K562 (cell line): Measurements from ENCODE around the gene TRIP6. TPM values are rescaled to one million over a fixed set of nuclear protein-coding genes. Genes with fewer than 3 reads are reported as not detected.
A peak's percentile ranks its signal among the peaks of the same experiment; 100 is the strongest.

Source experiments
- ARID2 ChIP-seq: fragments of 450-650 bp; IDR thresholded peaks from 2 replicates; pipeline ENCODE4 v1.6.1; 2017; ENCODE audit warnings: antibody characterized with exemption, mild to moderate bottlenecking
- CHD4 ChIP-seq: fragments of 200-600 bp; sonication (generic); IDR thresholded peaks from 3 replicates; pipeline ENCODE4 v1.6.1; 2012; ENCODE audit warnings: low read depth, mild to moderate bottlenecking, mixed read lengths, low read length, inconsistent platforms; ENCODE audit not compliant: insufficient read depth, insufficient replicate concordance, poor library complexity, severe bottlenecking
- FOXP1 ChIP-seq: sonication (generic); formaldehyde crosslinking; IDR thresholded peaks from 2 replicates; pipeline ENCODE4 v1.8.0; 2022; ENCODE audit warnings: mild to moderate bottlenecking, missing genetic modification reagents
- ILK ChIP-seq: fragments of 450-650 bp; IDR thresholded peaks from 2 replicates; pipeline ENCODE4 v1.6.1; 2016; ENCODE audit warnings: missing genetic modification characterization, low read depth, mild to moderate bottlenecking, missing compliant biosample characterization, moderate library complexity, borderline replicate concordance
- IRF1 ChIP-seq: sonication (generic); formaldehyde crosslinking; IDR thresholded peaks from 2 replicates; pipeline ENCODE4 v1.8.0; 2022; ENCODE audit warnings: missing genetic modification reagents, mild to moderate bottlenecking, borderline replicate concordance
- MBD2 ChIP-seq: sonication (generic); IDR thresholded peaks from 2 replicates; pipeline ENCODE4 v1.6.1; 2016; ENCODE audit warnings: low read depth, borderline replicate concordance
- MTF1 ChIP-seq: fragments of 250-450 bp; sonication (Bioruptor Pico); IDR thresholded peaks from 2 replicates; pipeline ENCODE4 v1.9.0; 2021; ENCODE audit warnings: moderate library complexity, mild to moderate bottlenecking, inconsistent platforms, borderline replicate concordance
- NFIC ChIP-seq: fragments of 450-650 bp; IDR thresholded peaks from 2 replicates; pipeline ENCODE4 v1.6.1; 2017; ENCODE audit warnings: mild to moderate bottlenecking, inconsistent platforms
- NKRF ChIP-seq: fragments of 450-650 bp; IDR thresholded peaks from 2 replicates; pipeline ENCODE4 v1.6.1; 2016; ENCODE audit warnings: borderline replicate concordance
- PHF21A ChIP-seq: fragments of 450-650 bp; IDR thresholded peaks from 2 replicates; pipeline ENCODE4 v1.6.1; 2017; ENCODE audit warnings: low read depth, borderline replicate concordance
- TCF15 ChIP-seq: fragments of 250-450 bp; sonication (Bioruptor Pico); IDR thresholded peaks from 2 replicates; pipeline ENCODE4 v1.8.0; 2022; ENCODE audit warnings: moderate library complexity, mild to moderate bottlenecking, inconsistent platforms
- ZNF23 ChIP-seq: fragments of 250-450 bp; sonication (Bioruptor Pico); IDR thresholded peaks from 2 replicates; pipeline ENCODE4 v1.4.0; 2020; ENCODE audit warnings: mild to moderate bottlenecking
- ZNF24 ChIP-seq: fragments of 450-650 bp; IDR thresholded peaks from 2 replicates; pipeline ENCODE4 v1.6.1; 2016
- ZNF644 ChIP-seq: fragments of 200-800 bp; sonication (Bioruptor generic); IDR thresholded peaks from 2 replicates; pipeline ENCODE4 v1.6.1; 2016; ENCODE audit warnings: low read depth, missing genetic modification characterization, missing compliant biosample characterization
- ZSCAN29 ChIP-seq: fragments of 450-650 bp; IDR thresholded peaks from 2 replicates; pipeline ENCODE4 v1.6.1; 2017
- polyA plus RNA-seq, 8 experiments: library from polyadenylated mRNA; depleted of rRNA in 4 of 8; stranded (reverse) in 5 of 8; unstranded in 3 of 8; fragments of >200 nt; fragmentation: Nextera tagmentation in 2 of 8; fragmentation: Illumina TruSeq in 1 of 8; extraction: Ambion mirVana in 2 of 8; extraction: Trizol in 1 of 8; gene quantifications; 2 replicates each; pipeline versions ENCODE4 v1.2.1 to v1.2.3, GENCODE V29; 2011 to 2014; ENCODE audit warnings: inconsistent platforms in 1 of 8, missing spikeins in 1 of 8
- total RNA-seq, 7 experiments: library from RNA; depleted of rRNA in 6 of 7; stranded (reverse); fragments of >200 nt in 6 of 7; fragmentation: Illumina TruSeq in 2 of 7; extraction: Trizol in 2 of 7; gene quantifications; 2 replicates each; pipeline versions ENCODE4 v1.2.1 to v1.2.3, GENCODE V29; 2011 to 2021; ENCODE audit warnings: low replicate concordance in 1 of 7
- TF ChIP-seq, protein P1 (sequence below), 2 experiments: fragments of 450-650 bp; conservative IDR thresholded peaks; 2 replicates each; pipeline ENCODE4 v1.6.1; 2017; ENCODE audit warnings: mild to moderate bottlenecking in 2 of 2, moderate library complexity in 2 of 2
- TF ChIP-seq, protein P2 (sequence below): sonication (generic); formaldehyde crosslinking; IDR thresholded peaks from 2 replicates; pipeline ENCODE4 v1.8.0; 2022; ENCODE audit warnings: mild to moderate bottlenecking, low read depth, missing genetic modification reagents

TRIP6 gene
- total and polyA plus RNA-seq, 9 of the 15 experiments (the other 6 are each of a cell fraction or from before 2014, with no cell fraction given): 5.9 to 141 (median 54.0) TPM

DNA sequence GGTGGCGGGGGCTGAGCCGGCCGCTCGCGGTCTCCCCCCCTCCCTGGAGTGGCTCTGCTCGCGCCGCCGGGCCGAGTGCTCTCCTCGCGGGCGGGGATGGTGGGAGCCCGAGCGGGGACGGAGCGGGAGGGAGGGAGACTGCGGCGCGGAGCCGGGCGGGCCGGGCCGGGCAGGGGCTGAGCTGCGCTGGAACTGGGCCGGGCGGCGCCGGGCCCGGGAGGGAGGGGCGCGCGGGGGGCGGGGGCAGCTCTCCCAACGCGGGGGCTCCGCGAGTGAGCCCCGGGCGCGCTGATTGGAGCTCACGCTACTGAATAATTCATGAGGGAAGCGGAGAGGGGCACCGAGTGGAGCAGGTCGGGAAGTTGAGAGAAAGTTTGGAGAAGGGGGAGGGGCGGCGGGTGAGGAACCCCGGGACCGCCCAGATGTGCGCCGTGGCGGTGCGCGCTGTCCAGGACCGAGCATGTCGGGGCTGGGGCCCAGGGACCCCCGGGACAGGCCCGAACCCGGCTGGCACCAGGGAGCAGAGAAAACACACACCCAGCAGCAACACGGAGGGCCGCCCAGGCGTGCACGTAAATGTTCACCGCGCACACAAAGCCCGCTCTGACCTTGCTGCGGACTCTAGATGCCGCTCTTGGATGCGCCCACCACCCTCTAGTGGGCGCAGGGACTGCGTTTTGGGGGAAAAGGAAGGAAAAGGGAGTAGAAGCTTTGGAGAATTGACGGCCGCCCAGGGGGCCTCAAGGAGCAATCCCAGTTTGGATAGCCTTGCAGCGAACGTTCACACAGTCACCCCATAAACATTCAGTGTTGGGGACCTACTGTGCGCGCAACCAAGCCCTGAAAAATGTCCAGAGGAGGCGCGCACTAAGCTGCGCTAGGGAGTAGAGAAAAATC, 39.6 kb upstream of the TRIP6 start, which contains the start of gene EPHB4 (continued):
- TF ChIP-seq, protein P1, sequence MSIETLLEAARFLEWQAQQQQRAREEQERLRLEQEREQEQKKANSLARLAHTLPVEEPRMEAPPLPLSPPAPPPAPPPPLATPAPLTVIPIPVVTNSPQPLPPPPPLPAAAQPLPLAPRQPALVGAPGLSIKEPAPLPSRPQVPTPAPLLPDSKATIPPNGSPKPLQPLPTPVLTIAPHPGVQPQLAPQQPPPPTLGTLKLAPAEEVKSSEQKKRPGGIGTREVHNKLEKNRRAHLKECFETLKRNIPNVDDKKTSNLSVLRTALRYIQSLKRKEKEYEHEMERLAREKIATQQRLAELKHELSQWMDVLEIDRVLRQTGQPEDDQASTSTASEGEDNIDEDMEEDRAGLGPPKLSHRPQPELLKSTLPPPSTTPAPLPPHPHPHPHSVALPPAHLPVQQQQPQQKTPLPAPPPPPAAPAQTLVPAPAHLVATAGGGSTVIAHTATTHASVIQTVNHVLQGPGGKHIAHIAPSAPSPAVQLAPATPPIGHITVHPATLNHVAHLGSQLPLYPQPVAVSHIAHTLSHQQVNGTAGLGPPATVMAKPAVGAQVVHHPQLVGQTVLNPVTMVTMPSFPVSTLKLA (conservative IDR thresholded peaks at IDR 0.05): peak; percentile 77 to 86; a peak in 3 of 4 replicates
- peak; percentile 47; the same call in 1 of the 2 replicates for TF ChIP-seq MBD2
- peak; percentile 18; the same call in 1 of the 2 replicates for TF ChIP-seq ZNF24
- TF ChIP-seq ARID2: peak; percentile 49; the same call in 1 of the 2 replicates
- TF ChIP-seq NFIC: peak; percentile 37
- TF ChIP-seq TCF15 (CRISPR knock-in tag): no peak
- peak; percentile 25; the same call in 1 of the 2 replicates for TF ChIP-seq ZNF644 (tag)
- 0 out of 2 replicates have a peak, but pooled peaks have one; percentile 67 for TF ChIP-seq MTF1 (CRISPR knock-in tag)
- TF ChIP-seq, protein P2, sequence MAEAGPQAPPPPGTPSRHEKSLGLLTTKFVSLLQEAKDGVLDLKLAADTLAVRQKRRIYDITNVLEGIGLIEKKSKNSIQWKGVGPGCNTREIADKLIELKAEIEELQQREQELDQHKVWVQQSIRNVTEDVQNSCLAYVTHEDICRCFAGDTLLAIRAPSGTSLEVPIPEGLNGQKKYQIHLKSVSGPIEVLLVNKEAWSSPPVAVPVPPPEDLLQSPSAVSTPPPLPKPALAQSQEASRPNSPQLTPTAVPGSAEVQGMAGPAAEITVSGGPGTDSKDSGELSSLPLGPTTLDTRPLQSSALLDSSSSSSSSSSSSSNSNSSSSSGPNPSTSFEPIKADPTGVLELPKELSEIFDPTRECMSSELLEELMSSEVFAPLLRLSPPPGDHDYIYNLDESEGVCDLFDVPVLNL: 0 out of 2 replicates have a peak, but pooled peaks have one; percentile 14
- TF ChIP-seq PHF21A: 0 out of 2 replicates have a peak, but pooled peaks have one; percentile 69
- TF ChIP-seq ILK (tag): no peak
- TF ChIP-seq IRF1 (CRISPR knock-in tag): no peak
- peak; percentile 68; the same call in 1 of the 2 replicates for TF ChIP-seq NKRF
- TF ChIP-seq ZSCAN29: peak; percentile 30; the same call in 1 of the 2 replicates
- TF ChIP-seq FOXP1 (CRISPR knock-in tag): 0 out of 2 replicates have a peak, but pooled peaks have one; percentile 26
- TF ChIP-seq CHD4: peak; percentile 69
- no peak for TF ChIP-seq ZNF23
